Superior temporal gyrus (tissue), 1 donor: ENCODE data around the gene FHIP2A.
"Not testable (repeated sequence)": the region's sequence is repeated elsewhere in the genome, so short reads cannot be mapped to it uniquely, and the experiment has no call there.

ENCODE experiments used
- DNase-seq: peaks from one replicate; pipeline ENCODE4 v3.0.0-alpha.2; 2016; ENCODE audit errors: extremely low spot score

Gene FHIP2A

GRCh38 chr10:114821293-114821914 is at the start of gene FHIP2A:
FHIP2A (plus strand) TSS chr10:114821780; CDS start chr10:114822079, 299 bp downstream.
- peak; percentile 59 for DNase-seq

- DNase-seq, result no peak
Measured at GRCh38 chr10:114772496-114773196, 48.9 kb upstream of the FHIP2A start.

GRCh38 chr10:114773197-114773532 is 48.4 kb upstream of the FHIP2A start:
- DNase-seq, result no peak

GRCh38 chr10:114775082-114775481 is 46.5 kb upstream of the FHIP2A start:
- DNase-seq, result not testable (repeated sequence)

- no peak for DNase-seq
Measured at GRCh38 chr10:114777415-114777814, 44.2 kb upstream of the FHIP2A start.

GRCh38 chr10:114779803-114780576 is 41.6 kb upstream of the FHIP2A start:
- DNase-seq, result no peak

GRCh38 chr10:114780577-114781184 is 40.9 kb upstream of the FHIP2A start:
- no peak for DNase-seq

- no peak for DNase-seq
Measured at GRCh38 chr10:114782666-114783065, 38.9 kb upstream of the FHIP2A start.

GRCh38 chr10:114783686-114784085 is 37.9 kb upstream of the FHIP2A start:
- no peak for DNase-seq

- peak; percentile 68 for DNase-seq
Measured at GRCh38 chr10:114786492-114786891, 35.1 kb upstream of the FHIP2A start.

- not testable (repeated sequence) for DNase-seq
Measured at GRCh38 chr10:114787131-114787530, 34.4 kb upstream of the FHIP2A start.

- no peak for DNase-seq
Measured at GRCh38 chr10:114791768-114792167, 29.8 kb upstream of the FHIP2A start.

GRCh38 chr10:114795039-114795438 is 26.5 kb upstream of the FHIP2A start:
- no peak for DNase-seq

- DNase-seq, result no peak
Measured at GRCh38 chr10:114800361-114800760, 21.2 kb upstream of the FHIP2A start.

- DNase-seq, result no peak
Measured at GRCh38 chr10:114801411-114801813, 20.2 kb upstream of the FHIP2A start.

- DNase-seq, result no peak
Measured at GRCh38 chr10:114802177-114802576, 19.4 kb upstream of the FHIP2A start.

- DNase-seq, result no peak
Measured at GRCh38 chr10:114806562-114807391, 14.8 kb upstream of the FHIP2A start.

GRCh38 chr10:114808982-114809381 is 12.6 kb upstream of the FHIP2A start:
- DNase-seq, result no peak

- no peak for DNase-seq
Measured at GRCh38 chr10:114810926-114811325, 10.7 kb upstream of the FHIP2A start.

- DNase-seq, result no peak
Measured at GRCh38 chr10:114811862-114812261, 9.7 kb upstream of the FHIP2A start.

- no peak for DNase-seq
Measured at GRCh38 chr10:114815791-114816190, 5.8 kb upstream of the FHIP2A start.
